NT2/D1 (cell line): Measurements from ENCODE around the gene CCDC86.

Experiments
- DNase-seq: peaks from one replicate; pipeline ENCODE4 v3.0.0-alpha.2; 2011; ENCODE audit warnings: low read depth, low spot score
- H3K27me3 ChIP-seq: 2 replicates; pipeline ENCODE4 v1.6.0; 2011; ENCODE audit warnings: mild to moderate bottlenecking; ENCODE audit not compliant: insufficient read length, insufficient read depth
- H3K36me3 ChIP-seq: 2 replicates; pipeline ENCODE4 v1.6.1; 2011; ENCODE audit warnings: mild to moderate bottlenecking, low read length, mixed read lengths; ENCODE audit not compliant: insufficient read depth, insufficient read length
- H3K4me1 ChIP-seq: 2 replicates; pipeline ENCODE4 v1.5.1; 2011; ENCODE audit not compliant: insufficient read depth, insufficient read length
- H3K4me3 ChIP-seq: 2 replicates; pipeline ENCODE4 v1.5.1; 2011; ENCODE audit warnings: low read depth; ENCODE audit not compliant: insufficient read length
- H3K9ac ChIP-seq: 2 replicates; pipeline ENCODE4 v1.6.0; 2011; ENCODE audit warnings: low read depth; ENCODE audit not compliant: insufficient read length
- H3K9me3 ChIP-seq: 2 replicates; pipeline ENCODE4 v1.5.1; 2011; ENCODE audit warnings: mild to moderate bottlenecking, low read length; ENCODE audit not compliant: insufficient read depth
- SUZ12 ChIP-seq: IDR thresholded peaks from 2 replicates; pipeline ENCODE4 v1.6.1; 2011; ENCODE audit not compliant: insufficient read length, insufficient read depth; ENCODE audit errors: extremely low read depth
- YY1 ChIP-seq: IDR thresholded peaks from 2 replicates; pipeline ENCODE4 v1.6.1; 2011; ENCODE audit not compliant: insufficient read length, insufficient read depth
- ZNF274 ChIP-seq: IDR thresholded peaks from 2 replicates; pipeline ENCODE4 v1.6.1; 2011; ENCODE audit warnings: mild to moderate bottlenecking, low read depth, low read length

The CCDC86 gene

DNA sequence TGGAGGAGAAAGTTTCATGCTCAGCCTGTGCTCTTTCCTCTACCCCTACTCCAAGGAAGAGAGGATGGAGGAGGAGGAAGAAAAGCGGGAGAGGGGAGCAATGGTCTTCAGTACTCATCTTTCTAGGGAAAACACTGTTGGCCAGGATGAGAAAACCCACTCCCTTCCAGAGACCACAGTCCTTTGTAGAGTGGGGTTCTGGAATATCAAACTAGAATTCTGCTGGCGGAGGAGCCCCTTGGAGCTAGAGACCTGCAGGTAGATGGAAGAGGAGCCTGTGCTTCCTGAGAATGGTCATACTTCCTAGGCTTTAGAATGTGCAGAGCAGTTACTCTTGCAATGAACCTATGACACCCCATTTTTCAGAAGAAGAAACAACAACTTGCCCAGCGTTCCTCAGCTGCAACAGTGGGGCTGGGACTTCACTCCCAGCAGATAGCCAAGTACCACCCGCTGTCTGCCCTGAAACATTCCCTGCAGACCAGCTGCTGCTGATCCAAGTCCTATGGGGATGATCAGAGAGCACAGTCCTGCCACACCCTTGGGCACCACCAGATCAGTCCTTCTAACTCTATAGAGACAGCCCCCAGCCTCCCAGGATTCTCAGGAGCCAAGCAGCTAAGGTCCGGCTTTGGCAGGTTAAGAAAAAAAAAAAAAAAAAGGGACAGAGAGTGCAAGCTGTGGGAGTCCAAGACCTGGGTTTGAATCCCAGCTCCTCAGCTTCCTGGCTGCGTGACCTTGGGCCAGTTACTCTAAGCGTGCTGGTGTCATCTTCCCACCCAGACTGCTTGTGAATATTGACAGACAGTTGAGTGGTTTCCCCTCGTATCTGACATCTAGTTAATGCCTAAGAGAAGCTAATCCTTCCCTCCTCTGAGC lies 13.2 kb downstream of the CCDC86 start:
- Histone ChIP-seq H3K9ac (no peak overlapping the region), H3K4me3 (no peak overlapping the region), H3K27me3 (no peaks in the 10 kb centered on the region), H3K9me3 (no peaks in the 10 kb centered on the region), H3K36me3 (peaks cover 36% of the 10 kb centered on the region), H3K4me1 (peaks cover 9% of the 10 kb centered on the region)
- DNase-seq: no peak
- TF ChIP-seq ZNF274 (no peak), YY1 (no peak), SUZ12 (no peak)

DNA sequence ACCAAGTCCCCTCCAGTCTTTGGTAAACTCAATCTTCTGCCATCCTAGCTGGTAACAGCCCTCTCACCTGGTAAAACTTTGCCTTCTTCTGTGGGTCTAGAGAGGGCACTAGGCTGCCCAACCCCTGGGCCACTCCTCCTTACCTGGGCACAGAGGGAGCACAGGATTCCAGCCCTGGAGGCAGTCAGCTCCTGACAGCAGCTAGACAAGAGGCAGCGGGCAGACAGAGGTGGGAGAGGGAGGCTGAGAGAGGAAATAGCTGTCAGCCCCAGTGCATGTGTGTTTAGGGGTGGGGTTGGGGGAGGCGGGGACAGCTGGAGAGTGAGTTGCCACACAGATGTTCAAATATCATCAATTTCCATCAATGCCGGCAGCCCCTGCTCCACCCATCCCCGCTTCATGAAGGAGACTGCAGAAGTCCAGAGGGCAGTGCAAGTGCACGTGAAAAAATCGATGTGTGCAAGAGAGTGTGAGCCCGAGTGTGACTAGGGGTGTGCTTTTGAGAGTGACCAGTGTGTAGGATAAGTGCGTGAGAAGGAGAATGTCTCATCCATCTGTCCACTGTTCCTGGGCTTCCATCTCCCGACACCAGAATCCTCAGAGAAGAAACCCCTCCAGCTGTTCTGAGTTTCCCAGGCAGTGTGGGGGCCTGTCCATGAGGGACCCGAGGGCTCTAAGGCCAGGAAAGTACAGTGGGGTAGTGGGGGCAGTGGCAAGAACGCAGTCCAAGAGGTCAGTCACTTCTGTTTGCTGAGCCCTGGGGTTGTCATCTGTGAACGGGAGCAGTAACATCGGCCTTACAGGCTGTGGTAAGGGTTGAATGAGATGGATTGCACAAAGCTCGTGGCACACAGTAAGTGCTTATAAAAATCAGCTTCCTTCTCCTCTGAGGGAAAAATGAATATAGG lies 14.1 kb downstream of the CCDC86 start, which contains the start of gene PTGDR2:
Gene PTGDR2 (minus strand): TSS at position 225 of the 908 bp plus-strand sequence. CDS start 2,228 bp downstream, outside the sequence.
- DNase-seq: no peak
- Histone ChIP-seq H3K27me3 (no peaks in the 10 kb centered on the region), H3K4me3 (no peak within 1 kb of the TSS), H3K9me3 (no peaks in the 10 kb centered on the region), H3K4me1 (peaks cover 9% of the 10 kb centered on the region), H3K9ac (no peak within 1 kb of the TSS), H3K36me3 (peaks cover 27% of the 10 kb centered on the region)
- TF ChIP-seq YY1: no peak
- TF ChIP-seq SUZ12: no peak
- no peak for TF ChIP-seq ZNF274

DNA sequence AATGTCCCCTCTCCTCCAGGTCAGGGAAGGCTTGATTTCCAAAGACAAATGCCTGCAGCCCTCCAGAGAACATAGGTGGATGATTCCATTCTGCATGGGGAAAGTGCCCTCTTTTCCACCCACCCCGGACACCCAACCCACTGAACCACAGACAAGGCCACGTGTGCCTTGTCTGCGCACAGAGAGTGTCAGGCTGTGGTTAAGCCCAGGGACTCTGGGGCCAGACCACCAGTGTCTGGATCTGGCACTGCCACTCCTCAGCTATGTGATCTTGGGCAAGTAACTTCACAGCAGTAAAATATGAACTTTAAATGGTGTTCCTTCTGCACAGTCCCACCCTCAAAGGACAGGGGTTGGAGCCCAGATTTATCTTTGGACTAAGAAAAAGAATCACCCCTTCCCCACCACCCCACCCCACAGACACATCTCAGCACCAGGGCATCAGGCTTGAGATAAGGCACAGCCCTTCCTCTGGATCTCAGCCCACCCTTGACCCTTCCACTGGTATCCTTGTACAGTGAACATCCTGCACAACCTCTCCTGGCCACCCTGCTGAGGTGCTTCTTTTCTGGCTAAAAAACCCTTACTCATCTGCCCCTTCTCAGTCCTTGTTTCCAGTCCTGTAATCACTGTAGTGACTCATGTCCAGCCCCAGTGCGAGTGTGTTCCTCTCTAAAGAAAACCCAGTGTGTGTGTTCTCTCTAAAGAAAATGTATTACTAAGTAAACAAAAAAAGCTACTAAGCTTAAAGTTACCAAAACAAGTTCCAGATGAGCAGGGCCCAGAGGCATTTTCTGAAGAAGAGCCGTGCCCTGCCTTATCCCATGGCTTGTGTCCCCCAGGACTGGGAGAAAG lies 15.7 kb downstream of the CCDC86 start:
- Histone ChIP-seq H3K27me3 (no peaks in the 10 kb centered on the region), H3K4me3 (no peak overlapping the region), H3K9me3 (no peaks in the 10 kb centered on the region), H3K36me3 (peaks cover 12% of the 10 kb centered on the region), H3K4me1 (peaks cover 9% of the 10 kb centered on the region), H3K9ac (no peak overlapping the region)
- no peak for TF ChIP-seq SUZ12
- no peak for TF ChIP-seq ZNF274
- TF ChIP-seq YY1: no peak
- no peak for DNase-seq

DNA sequence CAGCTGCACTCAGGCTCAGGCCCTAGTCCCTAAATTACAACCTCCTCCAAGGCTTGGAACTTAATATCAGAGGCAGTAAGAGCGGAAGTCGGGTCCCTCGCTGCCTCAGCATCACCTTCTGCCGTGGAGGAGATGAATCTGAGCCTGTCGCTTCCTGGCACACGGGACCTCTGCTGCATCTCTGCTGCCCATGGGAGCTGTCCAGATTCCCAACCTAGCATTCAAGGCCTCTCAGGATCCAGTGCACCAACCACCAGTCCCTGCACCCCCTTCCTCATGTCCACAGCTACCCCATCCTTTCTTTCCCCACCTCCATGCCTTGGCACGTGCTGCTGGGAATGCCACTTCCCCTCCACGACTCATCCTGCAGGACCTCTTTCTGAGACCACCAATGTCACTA lies 16.3 kb downstream of the CCDC86 start:
- Histone ChIP-seq H3K9ac (no peak overlapping the region), H3K27me3 (no peaks in the 10 kb centered on the region), H3K4me3 (no peak overlapping the region), H3K36me3 (peaks cover 5% of the 10 kb centered on the region), H3K9me3 (no peaks in the 10 kb centered on the region), H3K4me1 (peaks cover 9% of the 10 kb centered on the region)
- DNase-seq: no peak
- TF ChIP-seq YY1 (no peak), SUZ12 (no peak), ZNF274 (no peak)

DNA sequence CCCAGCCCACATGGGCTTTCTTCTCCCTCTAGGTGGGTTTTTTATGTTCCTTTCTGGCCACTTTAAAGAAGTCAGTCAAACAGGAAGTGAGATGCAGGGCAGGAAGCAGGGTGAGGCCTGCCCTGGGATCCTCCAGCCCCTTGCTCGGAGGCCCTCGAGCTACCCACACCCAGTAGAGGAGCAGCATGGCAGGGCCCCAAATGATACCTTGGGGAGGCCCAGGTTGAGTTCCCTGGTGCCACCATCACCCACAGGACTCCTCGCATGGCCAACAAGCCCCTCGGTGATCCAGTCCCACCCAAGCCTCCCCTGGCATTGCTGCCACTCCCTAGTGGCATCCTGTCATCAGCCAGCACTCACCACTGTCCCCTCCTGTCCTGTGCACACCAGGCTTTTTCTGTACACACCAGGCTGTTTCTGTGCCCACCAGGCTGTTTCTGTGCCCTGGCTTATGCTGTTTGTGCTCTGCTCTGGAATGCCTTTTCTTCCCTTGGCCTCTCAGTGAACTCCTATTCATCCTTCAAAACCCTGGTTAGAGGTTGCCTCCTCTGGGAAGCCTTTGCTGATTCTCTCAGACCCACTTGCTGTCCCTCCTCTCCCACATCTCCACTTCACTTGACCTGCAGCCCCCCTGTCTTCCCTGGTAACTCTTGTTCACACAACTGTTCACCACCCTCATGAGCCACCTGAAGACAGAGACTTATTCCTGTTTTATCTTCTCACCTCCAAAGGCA lies 17.0 kb downstream of the CCDC86 start:
- TF ChIP-seq SUZ12 (no peak), ZNF274 (no peak)
- H3K27me3 ChIP-seq: no peaks in the 10 kb centered on the region
- H3K4me3 ChIP-seq: no peak overlapping the region
- H3K36me3 ChIP-seq: no peaks in the 10 kb centered on the region
- no peak for DNase-seq
- H3K9ac ChIP-seq: peak overlapping the region; percentile 8
- H3K9me3 ChIP-seq: no peaks in the 10 kb centered on the region
- peaks cover 11% of the 10 kb centered on the region for H3K4me1 ChIP-seq

DNA sequence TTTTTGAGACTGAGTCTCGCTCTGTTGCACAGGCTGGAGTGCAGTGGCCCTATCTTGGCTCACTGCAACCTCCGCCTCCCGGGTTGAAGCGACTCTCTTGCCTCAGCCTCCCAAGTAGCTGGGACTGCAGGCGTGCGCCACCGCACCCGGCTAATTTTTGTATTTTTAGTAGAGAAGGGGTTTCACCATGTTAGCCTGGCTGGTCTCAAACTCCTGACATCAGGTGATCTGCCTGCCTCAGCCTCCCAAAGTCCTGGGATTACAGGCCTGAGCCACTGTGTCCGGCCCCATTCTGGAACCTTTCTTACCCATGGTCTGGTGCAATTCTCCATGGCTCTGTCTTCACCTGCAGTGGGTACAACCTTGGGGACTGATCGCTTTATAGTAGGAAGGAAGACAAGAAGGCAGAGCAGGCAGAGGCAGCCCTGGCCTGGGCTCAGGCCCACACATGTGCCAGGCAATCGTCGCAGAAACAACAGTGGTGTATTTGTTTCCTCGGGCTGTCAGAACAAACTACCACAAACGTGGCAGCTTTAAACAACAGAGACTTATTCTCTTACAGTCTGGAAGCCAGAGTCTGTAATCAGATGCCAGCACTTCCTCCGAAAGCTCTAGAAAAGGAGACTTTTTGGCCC lies 17.8 kb downstream of the CCDC86 start:
- peaks cover 11% of the 10 kb centered on the region for H3K4me1 ChIP-seq
- no peaks in the 10 kb centered on the region for H3K27me3 ChIP-seq
- DNase-seq: no peak
- no peak for TF ChIP-seq ZNF274
- TF ChIP-seq SUZ12: no peak
- TF ChIP-seq YY1: no peak
- H3K36me3 ChIP-seq: no peaks in the 10 kb centered on the region
- H3K9me3 ChIP-seq: no peaks in the 10 kb centered on the region
- no peak overlapping the region for H3K9ac ChIP-seq
- H3K4me3 ChIP-seq: no peak overlapping the region
